HCT116 (cell line): ENCODE data around the gene ITGA11.

Source experiments
- CTCF ChIP-seq, 3 experiments: fragments of 200-600 bp in 1 of 3; sonication (generic) in 1 of 3; IDR thresholded peaks in 2 of 3; conservative IDR thresholded peaks in 1 of 3; 2 replicates each; pipeline ENCODE4 v1.5.1; 2012 to 2017; ENCODE audit warnings: low read depth in 2 of 3, low read length in 2 of 3, antibody characterized with exemption in 1 of 3, borderline replicate concordance in 1 of 3, control low read depth in 1 of 3, mild to moderate bottlenecking in 1 of 3, mixed read lengths in 1 of 3, mixed run types in 1 of 3, moderate library complexity in 1 of 3; ENCODE audit not compliant: insufficient read depth in 1 of 3
- ZNF274 ChIP-seq: fragments of 200-500 bp; sonication (Bioruptor generic); IDR thresholded peaks from 2 replicates; pipeline ENCODE4 v1.6.1; 2014; ENCODE audit warnings: mild to moderate bottlenecking, low read depth, low read length, inconsistent platforms

- no peak for TF ChIP-seq CTCF (IDR thresholded peaks at IDR 0.05 in 2 of 3, conservative IDR thresholded peaks at IDR 0.05 in 1 of 3; ENCODE audit: borderline replicate concordance in 1 of 3, insufficient read depth in 1 of 3, low read depth in 2 of 3, low read length in 2 of 3)
- TF ChIP-seq ZNF274: no peak
Observed at GRCh38 chr15:68423359-68424296, 8.3 kb downstream of the ITGA11 start.
